Activated T-helper 1 cell treated with anti-CD3 and anti-CD28 coated beads, Interleukin-2, amount 50 U/mL, for 16 hours (primary cell): Measurements from ENCODE around the gene TMBIM1.
"Not testable (repeated sequence)": the region's sequence is repeated elsewhere in the genome, so short reads cannot be mapped to it uniquely, and the experiment has no call there.

Experiments used
- DNase-seq, 2 donors: peaks; one replicate each; pipeline ENCODE4 v3.0.0-alpha.2; 2020; ENCODE audit warnings: low read depth in 1 of 2, low spot score in 1 of 2

TMBIM1 gene

DNA sequence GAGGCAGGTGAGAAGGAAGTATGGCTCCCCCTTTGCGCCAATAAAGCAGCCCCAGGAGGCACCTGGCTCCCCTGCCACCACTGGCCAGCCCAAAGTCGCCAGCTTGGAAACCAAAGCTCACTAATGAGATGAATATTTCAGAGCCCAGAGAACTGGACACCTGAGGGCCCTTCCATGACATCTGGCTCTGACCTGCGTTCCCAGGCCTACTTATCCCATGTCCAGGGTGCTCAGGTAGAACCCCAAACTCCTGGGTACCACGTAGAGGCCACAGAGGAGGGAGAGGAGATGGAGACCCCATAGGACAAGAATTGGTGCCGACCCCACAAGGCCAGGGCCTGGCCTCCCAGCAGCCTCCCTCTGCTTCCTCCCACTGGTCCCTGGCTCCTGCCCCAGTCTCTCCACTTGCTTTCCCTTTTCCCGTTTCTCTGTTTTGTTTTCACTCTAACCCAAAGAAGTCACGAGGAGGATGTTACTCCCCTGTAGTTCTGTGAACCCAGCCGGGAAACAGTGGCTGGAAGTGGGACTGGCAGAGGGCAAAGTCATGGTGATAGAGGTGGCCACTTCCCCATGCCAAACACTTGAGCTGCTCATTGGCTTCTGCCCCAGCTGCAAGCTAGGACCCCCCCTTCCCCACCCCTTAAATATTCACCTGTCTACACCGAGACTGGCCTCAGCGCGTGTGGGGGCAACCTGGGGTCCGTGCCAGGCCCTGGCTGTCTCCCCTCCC lies 820 bp downstream of the TMBIM1 start:
- DNase-seq: no peak

DNA sequence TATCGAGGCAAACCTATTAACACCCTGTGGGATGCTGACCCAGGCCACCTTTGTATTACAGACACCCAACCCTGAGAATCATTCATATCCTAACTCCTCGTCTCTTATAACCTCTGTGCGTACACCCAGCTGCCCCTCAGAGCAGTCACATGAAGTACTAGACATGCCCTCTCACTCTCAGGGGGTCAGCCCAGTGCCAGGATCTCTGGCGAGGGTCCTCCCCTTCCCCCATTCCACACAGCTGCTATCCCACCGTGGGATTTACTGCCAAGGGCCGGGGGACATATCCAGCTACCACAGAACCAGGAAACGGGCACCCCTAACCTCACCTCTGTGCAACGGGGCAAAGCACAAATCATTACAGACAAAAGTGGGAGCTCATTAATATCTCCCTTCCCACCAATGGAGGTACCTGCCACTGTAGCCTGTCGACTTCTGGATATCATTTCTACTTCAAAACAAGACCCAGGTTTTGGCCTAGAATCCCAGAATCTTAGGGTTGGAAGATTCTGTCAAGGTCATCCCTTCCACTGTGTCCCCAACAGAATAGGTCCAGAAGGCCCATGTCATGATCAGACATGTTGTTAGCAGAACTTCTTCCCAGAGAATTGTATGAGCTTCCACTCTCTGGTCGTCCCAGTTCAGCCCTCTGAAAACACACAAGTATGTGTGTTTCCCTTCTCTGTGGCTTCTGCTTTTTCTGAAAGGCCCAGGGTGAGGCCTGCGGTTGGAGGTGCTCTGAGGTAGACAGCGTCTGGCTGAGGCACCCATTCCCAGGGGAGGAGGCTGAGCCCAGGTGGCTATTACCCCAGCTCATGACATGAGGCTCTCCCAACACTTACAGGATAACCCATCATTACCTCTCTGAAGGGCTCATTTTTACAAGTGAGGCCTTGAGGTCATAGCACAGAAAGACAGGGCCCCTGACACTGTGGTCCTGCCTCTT lies 1.7 kb downstream of the TMBIM1 start:
- no peak for DNase-seq

DNA sequence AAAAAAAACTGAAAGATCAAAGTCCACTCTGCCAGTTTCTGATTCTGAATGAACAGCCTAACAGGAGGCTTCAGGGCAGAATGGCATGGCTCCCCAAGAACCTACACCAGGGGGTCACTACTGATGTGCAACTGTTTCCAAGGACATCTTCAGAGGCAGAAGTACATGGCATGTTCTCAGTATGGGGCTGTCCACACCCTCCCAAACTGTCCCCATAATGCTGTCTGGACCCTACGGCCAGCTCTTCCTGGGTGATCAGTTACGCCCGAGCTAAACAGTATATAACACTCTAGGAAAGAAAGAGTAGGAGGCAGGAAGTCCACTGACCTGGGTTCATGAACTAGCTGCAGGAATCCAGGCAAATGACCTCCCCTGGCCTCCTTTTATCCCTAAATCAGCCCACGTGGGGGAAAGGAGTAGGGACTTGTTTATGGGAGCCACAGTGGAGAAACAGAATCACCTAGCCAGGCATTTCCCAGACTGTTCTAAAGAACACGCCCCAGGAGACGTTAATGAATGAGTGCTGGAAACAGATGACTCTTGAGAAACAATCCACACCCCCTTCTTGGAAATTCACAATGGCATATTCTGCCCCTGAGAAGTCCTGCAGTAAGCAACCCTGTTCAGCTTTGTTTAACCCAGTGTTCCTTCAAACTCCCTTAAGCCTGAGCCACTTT lies 2.5 kb downstream of the TMBIM1 start:
- no peak for DNase-seq

DNA sequence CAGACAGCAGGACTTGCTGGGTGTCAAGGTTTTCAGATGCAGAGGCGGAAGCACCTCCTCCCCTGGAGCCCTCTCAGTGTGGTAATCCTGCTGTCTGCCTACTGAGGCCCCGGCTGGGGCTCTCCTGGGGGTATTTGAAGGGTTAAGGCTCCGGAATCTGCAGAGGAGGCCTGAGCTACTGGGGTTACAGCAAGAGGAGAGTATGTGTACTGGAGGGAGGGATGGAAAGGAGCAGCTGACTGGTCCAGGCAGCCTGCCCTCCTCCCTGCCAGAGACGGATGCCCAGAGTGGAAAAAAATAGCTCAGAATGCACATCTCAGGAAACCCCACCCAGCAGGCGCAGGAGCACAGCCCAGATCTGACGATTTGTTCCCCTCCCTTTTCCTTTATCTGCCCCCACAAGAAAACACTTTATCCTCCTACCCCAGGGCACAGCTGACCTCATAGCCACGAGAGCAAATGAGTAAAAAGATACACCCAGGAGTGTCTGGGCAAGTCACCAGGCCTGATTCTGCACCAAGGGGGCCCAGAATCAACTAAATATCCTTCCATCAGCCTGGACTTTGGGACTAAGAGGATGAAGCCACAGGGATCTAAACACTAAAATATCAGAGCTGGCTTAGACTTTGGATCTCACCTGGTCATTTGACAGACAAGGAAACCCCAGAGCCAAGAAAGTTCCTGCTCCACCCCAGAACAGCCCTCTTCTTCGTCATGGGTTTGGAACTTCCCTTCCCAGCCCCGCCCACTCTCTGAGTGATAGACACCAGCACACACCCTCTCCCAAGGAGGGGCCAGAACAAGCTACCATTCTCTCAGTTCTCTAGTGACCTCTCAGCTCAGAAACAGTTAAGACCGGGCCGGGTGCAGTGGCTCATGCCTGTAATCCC lies 5.5 kb downstream of the TMBIM1 start:
- DNase-seq: peak; percentile 39 to 62

DNA sequence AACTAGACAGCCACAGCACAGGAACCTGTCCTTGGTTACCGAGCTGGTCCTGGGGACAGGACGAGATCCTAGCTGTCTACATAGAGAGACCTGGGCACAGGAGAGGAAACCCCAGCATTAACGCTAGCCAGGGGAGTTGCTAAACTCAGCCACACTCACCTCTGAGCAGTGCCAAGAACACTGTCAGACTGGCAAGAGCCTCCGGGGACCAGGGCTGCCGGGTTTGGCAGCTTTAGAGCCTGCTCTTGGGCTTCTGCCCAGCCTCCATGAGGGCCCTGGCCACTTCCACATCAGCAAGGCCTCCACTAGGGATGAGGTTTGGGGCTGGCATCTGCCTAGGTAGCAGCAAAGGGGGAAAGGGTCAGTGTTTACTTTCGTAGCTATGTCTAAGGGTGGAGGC lies 6.7 kb downstream of the TMBIM1 start:
- no peak for DNase-seq

DNA sequence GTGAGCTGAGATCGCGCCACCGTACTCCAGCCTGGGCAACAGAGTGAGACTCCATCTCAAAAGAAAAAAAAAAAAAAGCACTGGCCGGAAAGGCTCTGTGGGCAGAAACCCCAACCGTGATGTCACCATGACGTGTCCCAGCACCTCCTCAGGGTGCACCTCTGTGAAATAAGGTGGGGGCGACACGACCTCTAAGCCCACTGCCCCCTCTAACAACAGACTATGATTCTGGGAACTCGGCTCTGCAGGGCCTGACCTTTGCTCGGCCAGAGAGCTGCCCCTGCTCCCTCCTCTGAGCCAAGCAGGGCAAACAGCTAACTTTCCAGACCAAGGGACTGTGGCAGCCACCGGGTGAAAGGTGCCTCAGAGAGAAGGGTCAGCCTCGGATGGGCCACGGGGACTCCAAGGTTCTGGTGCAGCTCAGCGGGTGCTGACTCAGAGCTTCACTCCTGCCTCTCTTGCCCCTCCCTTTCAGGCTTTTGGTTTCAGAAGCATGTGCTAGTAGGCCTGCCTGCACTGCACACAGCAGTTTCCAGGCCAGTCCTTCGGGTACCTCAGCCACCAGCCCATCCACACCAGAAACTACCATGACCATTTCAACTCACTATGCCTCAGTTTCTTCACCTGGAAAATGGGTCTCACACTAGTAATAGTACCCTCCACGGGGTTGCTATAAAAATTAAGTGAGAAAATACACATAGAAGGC lies 8.0 kb downstream of the TMBIM1 start:
- DNase-seq: peak; percentile 21 to 40

DNA sequence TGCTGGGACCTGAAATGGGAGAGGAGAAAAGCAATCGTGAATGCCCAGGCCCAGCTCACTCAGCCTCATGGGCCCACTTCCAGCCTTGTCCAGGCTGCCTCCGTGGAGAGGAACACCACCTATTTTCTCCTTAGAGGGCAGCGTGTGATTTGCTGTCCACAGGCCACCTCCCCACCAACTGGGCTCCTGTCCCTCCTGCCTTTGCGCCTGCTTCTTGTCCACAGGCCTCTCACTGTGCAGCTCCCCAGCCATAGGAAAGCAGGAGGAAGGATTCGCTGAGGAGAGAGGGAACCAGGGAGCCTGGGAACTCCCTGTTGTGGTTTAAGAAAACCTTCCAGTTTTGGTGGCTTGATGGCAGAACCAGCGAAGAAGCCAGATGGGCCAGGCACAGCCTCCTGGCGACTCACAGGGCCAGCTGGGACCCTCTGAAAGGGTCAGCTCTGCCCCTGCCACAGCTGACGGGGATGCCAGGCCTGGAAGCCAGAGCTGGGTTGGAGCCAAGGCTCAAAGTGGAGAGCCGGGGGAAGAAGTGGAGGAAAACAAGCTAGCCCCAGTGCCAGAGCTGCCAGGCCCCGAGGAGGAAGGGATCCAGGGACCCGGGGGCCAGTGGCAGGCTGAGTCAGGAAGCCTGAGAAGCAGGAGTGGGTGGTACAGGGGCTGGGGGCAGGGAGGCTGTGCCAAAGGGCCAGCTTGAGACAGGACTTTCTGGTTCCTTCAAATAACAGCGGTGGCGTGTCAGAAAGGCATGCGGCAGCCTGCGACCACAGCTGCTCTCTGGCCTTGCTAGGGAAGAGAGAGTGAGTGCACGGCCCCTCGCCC lies 9.9 kb downstream of the TMBIM1 start:
- DNase-seq: no peak

DNA sequence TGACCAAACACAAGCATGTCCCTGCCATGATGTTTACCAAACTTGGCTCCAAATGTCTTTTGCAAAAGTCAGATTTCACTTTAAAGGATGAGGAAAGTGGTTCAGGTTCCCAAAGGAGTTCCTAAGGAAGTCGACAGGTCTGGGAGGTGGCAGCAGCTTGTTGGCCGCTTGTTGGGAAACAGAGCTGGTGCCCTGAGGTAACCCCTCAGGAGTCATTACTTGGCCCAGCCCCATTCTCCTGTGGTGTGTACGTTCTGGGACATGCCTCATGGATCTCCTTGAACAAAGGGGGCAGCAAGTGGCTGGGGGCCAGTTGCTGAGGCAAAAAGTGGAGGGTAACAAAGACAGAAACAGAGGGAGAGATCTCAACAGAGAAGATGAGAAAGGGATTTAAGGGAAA lies 10.9 kb downstream of the TMBIM1 start:
- DNase-seq: no peak

DNA sequence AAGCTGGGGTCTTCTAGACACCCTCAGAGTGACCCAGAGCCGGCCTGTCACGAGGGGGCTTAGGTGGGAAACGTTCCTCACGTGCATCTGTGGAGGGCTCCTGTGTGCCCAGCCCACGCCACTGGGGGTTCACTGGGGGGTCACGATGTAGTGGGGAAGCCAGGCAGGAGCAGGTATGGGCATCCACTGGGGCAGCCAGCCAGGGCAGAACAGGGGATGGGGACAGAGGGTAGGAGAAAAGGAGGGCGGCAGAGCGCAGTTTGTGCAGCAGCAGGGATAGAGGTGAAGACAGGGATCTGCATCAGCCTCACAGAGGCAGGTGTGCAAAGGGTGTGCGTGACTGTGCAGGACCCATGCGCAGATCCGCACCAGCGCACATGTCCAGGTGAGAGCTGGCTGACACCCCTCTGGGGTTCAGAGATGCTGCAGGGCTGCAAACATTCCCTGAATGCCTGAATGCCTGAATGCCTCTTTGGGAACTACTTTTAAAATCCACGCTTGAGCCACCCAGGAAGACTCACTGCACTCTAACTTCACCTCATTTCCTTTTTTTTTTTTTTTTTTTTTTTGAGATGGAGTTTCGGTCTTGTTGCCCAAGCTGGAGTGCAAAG lies 11.9 kb downstream of the TMBIM1 start:
- DNase-seq: no peak

DNA sequence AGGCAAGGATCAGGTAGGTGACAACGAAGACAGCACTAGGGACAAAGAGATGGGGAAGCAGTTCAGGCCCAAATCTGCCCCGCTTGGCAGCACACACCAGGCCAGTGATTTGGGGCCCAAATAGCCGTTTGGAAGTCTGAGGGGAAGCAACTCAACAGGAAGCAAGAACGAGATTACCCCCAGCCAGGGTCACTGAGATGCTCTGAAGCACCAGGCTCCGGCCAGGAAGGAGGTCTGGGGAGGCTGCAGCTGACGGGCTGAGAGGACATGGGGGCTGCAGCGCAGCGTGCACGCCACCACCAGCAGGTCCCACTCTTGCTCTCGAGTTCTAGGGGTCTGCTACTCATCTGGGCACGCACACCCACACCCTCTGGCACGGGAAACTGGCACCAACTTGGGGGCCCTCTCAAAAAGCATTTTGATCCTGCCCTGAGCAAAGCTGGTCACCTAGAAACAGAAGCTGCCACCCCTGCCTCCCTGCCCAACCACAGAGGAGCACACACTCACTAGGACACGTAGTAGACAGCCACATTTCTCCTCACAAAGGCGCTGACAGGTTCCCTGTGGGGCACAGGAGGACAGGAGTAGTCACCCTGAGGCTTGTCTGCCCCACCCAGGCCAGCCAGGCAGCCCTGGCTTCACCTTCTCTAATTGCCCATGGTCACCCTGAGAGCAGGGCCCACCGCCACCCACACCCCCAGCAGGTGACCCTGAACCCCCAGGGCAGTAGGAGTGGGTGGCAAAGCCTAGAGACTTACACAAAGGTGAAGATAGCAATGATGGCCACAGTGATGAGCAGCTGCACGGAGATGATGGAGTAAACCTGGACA lies 13.6 kb downstream of the TMBIM1 start:
- DNase-seq: no peak

DNA sequence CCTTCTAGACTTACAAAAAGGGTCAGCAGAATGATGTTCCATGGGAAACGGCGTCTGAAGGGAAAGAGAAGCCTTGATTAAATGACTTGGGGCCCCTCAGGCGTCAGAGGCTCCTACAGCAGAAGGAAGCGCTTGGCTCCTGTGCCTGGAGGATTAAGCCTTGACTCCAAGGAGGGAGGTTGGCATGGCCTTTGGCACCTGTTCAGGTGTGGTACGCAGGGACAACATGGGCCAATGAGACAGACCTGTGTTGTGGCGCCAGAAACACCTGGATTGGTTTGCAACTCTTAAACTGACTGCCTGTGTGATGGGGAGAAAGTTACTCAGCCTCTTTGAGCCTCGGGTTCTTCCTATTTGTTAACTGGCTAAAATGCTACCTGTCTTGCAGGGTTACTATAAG lies 14.4 kb downstream of the TMBIM1 start:
- DNase-seq: no peak

DNA sequence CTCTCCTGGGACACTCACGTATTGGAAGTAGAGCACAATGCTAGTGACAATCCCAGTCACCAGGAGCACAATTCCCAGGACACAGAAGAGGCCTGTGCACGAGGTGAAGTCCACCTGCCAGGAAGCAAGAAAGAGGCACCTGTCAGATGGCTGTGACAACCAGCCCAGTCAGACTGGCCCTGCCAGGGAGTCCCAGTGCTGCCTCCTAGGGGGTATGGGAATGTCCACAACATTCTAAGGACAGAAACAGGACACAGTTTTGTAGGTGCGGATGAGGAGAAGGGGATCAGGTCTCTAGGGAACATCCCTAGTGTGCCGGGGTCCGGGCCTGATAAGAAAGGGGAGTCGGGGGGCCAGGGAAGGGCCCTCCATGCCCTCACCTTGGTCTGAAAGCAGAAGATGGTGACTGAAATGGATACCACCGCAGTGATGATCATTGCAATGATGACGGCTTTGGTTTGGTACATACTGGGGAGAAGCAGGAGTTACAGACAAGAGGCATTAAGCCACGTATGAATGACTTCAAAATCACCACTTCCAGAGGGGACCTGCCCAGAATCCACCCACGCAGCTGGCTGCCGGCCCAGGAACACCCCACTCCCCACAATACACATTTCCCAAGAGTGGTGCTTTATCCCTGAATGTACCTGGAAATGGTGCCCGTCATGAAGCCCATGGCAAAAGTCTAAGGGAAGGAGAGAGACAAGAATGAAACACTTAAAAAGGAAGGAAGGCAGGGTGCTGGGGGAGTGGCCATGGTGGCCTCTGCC lies 15.1 kb downstream of the TMBIM1 start:
- DNase-seq: no peak

DNA sequence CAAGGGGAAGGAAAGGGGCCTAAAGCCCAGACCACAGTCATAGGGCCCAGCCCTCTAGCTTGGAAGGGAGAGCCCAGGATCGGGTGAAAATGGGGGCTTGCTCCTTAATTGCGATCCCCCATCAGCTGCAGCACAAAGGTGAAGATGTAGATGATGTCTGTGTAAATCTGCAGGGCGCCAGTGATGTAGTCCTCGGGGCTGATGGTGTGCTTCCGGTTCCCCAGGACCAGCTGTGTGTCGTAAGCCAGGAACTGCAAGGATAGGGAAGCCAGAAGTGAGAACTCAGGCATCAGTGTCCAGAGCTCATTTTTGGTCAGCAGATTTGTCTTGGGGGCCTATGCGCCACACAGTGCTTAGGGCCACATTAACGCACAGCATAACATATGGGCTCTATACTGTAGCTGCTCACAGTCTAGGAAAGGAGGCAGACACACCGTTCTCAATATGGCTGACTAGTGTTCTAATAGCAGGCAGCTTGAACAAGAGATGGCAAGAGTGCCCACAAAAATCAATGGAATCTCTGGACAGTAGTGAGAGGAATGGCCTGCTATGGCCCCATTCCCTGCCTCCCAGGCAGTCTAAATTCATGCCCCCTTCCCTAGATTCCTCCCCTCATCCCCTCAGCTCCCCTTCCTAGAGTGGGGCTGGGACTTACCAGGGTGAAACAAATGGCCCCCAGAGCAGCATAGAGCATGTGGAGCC lies 16.8 kb downstream of the TMBIM1 start:
- no peak for DNase-seq

DNA sequence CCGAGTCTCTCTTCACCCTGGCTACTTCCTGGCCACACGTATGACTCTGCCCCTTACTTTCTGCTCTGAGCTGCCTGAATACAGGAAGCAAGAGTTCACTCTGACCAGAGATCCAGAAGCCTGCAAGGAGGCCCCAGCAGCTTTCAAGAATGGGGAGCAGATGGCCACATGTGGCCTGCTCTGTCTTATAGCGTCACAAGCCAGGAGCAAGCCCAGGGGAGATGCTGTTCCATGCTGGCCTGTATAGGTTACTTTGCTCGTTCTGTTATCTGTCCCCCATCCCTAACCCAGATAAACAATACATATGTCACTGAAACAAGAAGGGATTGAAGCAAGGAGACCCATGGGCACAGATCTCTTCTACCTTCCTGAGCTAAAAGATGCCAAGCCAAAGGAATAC lies 17.7 kb downstream of the TMBIM1 start:
- no peak for DNase-seq

DNA sequence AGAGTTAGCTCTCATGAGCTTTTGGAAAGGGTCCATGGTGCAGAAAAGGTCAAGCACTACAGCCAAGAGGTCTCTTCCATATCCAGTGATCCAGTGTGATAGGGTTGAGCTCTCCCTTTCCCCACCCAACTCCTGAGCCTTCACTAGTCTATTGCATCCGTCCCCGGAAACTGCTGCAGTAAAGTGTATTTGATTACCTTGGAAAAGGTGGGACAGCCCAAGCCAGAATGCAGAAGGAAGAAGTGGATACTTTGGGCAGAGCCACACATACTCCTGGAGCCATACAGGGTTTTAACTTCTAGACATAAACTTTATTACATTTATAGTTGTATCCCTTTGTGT lies 18.4 kb downstream of the TMBIM1 start:
- DNase-seq: no peak

DNA sequence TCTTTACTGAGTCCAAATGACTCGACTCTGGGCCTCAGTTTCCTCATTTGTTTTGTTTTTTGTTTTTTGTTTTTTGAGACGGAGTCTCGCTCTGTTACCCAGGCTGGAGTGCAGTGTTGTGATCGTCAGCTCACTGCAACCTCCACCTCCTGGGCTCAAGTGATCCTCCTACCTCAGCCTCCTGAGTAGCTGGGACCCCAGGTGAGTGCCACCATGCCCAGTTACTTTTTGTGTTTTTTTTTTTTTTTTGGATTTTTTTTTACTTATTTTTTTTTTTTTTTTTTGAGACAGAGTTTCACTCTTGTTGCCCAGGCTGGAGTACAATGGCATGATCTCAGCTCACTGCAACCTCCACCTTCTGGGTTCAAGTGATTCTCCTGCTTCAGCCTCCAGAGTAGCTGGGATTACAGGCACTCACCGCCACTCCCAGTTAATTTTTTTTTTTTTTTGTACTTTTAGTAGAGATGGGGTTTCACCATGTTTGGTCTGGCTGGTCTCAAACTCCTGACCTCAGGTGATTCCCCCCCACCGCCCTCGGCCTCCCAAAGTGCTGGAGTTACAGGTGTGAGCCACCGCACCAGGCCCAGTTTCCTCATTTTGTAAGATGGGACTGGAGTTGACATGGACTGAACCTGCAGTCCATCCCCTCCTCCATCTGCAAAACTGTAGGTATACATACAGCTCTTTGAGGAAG lies 18.9 kb downstream of the TMBIM1 start:
- DNase-seq: not testable (repeated sequence)
